AG10803 (cell line): ENCODE data around the gene TEAD2.

Experiments used
- DNase-seq: peaks from one replicate; pipeline ENCODE4 v3.0.0; 2010; ENCODE audit warnings: low read depth
- H3K4me3 ChIP-seq: 2 replicates; pipeline ENCODE4 v1.5.1; 2011; ENCODE audit warnings: mild to moderate bottlenecking, low read length, control low read depth
- CTCF ChIP-seq: conservative IDR thresholded peaks from 2 replicates; pipeline ENCODE4 v1.5.1; 2011; ENCODE audit warnings: mild to moderate bottlenecking, low read length, control low read depth, inconsistent platforms

The TEAD2 gene

GRCh38 chr19:49338691-49339300 lies 23.4 kb downstream of the TEAD2 start:
- no peak for DNase-seq
- no peak for TF ChIP-seq CTCF
- peak overlapping the region; percentile 29 for H3K4me3 ChIP-seq

GRCh38 chr19:49338023-49338677 lies 24.1 kb downstream of the TEAD2 start:
- no peak for DNase-seq
- TF ChIP-seq CTCF: no peak
- H3K4me3 ChIP-seq: no peak overlapping the region

GRCh38 chr19:49337267-49338022 lies 24.8 kb downstream of the TEAD2 start:
- TF ChIP-seq CTCF: no peak
- no peak for DNase-seq
- no peak overlapping the region for H3K4me3 ChIP-seq

- TF ChIP-seq CTCF: no peak
- no peak overlapping the region for H3K4me3 ChIP-seq
These were observed 25.5 kb downstream of the TEAD2 start for GRCh38 chr19:49336482-49337266.

GRCh38 chr19:49335784-49336481 lies 26.3 kb downstream of the TEAD2 start:
- no peak for TF ChIP-seq CTCF
- H3K4me3 ChIP-seq: no peak overlapping the region
- DNase-seq: no peak

More at GRCh38 chr19:49336482-49337266, 25.5 kb downstream of the TEAD2 start:
- DNase-seq: no peak

GRCh38 chr19:49335071-49335783 lies 27.0 kb downstream of the TEAD2 start, which contains the start of gene CD37:
Gene CD37 (plus strand): TSS chr19:49335406. CDS start chr19:49335541, 135 bp downstream.
- no peak for TF ChIP-seq CTCF
- DNase-seq: no peak
- no peak within 1 kb of the TSS for H3K4me3 ChIP-seq
